K562 (cell line): Measurements from ENCODE around the gene ZNF428. TPM values are rescaled to one million over a fixed set of nuclear protein-coding genes. Genes with fewer than 3 reads are reported as not detected.
A peak's percentile ranks its signal among the peaks of the same experiment; 100 is the strongest.

Experiments
- ATF7 ChIP-seq: fragments of 450-650 bp; IDR thresholded peaks from 2 replicates; pipeline ENCODE4 v1.7.1; 2014; ENCODE audit warnings: mild to moderate bottlenecking, moderate library complexity
- DNMT1 ChIP-seq: fragments of 450-650 bp; IDR thresholded peaks from 2 replicates; pipeline ENCODE4 v1.6.1; 2016; ENCODE audit warnings: antibody characterized with exemption, mild to moderate bottlenecking
- HNRNPK ChIP-seq: fragments of 200-400 bp; formaldehyde crosslinking; IDR thresholded peaks from one replicate; pipeline ENCODE4 v1.6.1; 2018; ENCODE audit warnings: mild to moderate bottlenecking, low read depth, low read length; ENCODE audit not compliant: poor library complexity, severe bottlenecking
- MXD1 ChIP-seq: fragments of 250-450 bp; sonication (Bioruptor Pico); IDR thresholded peaks from 2 replicates; pipeline ENCODE4 v1.8.0; 2021; ENCODE audit warnings: borderline replicate concordance, mild to moderate bottlenecking, moderate library complexity; ENCODE audit not compliant: poor library complexity, severe bottlenecking
- NCOA1 ChIP-seq: fragments of 450-650 bp; IDR thresholded peaks from 2 replicates; pipeline ENCODE4 v1.6.1; 2016; ENCODE audit warnings: low read depth
- NCOA4 ChIP-seq: fragments of 450-650 bp; IDR thresholded peaks from 2 replicates; pipeline ENCODE4 v1.6.1; 2018; ENCODE audit warnings: mild to moderate bottlenecking; ENCODE audit not compliant: partially characterized antibody
- NCOR1 ChIP-seq: fragments of 450-650 bp; IDR thresholded peaks from 2 replicates; pipeline ENCODE4 v1.6.1; 2016; ENCODE audit warnings: mild to moderate bottlenecking, moderate library complexity
- NFYB ChIP-seq: IDR thresholded peaks from 2 replicates; pipeline ENCODE4 v1.6.1; 2011; ENCODE audit warnings: mild to moderate bottlenecking, moderate library complexity; ENCODE audit not compliant: insufficient read length; ENCODE audit errors: extremely low read depth
- POU5F1 ChIP-seq: fragments of 150-350 bp; IDR thresholded peaks from 2 replicates; pipeline ENCODE4 v1.6.1; 2014; ENCODE audit warnings: borderline replicate concordance, low read length, low read depth, mild to moderate bottlenecking; ENCODE audit not compliant: partially characterized antibody
- PPARD ChIP-seq: fragments of 250-450 bp; sonication (Bioruptor Pico); IDR thresholded peaks from 2 replicates; pipeline ENCODE4 v1.8.0; 2022; ENCODE audit warnings: inconsistent platforms, mild to moderate bottlenecking, moderate library complexity
- PURB ChIP-seq: sonication (generic); formaldehyde crosslinking; IDR thresholded peaks from 2 replicates; pipeline ENCODE4 v1.9.0; 2021; ENCODE audit warnings: low read depth, mild to moderate bottlenecking, missing genetic modification reagents
- RFX1 ChIP-seq: fragments of 450-650 bp; IDR thresholded peaks from 2 replicates; pipeline ENCODE4 v1.6.1; 2016; ENCODE audit warnings: mild to moderate bottlenecking, moderate library complexity
- RNF219 ChIP-seq: fragments of 250-450 bp; sonication (Bioruptor Pico); IDR thresholded peaks from 2 replicates; pipeline ENCODE4 v1.5.0; 2022; ENCODE audit warnings: mild to moderate bottlenecking
- SMAD3 ChIP-seq: fragments of 450-650 bp; formaldehyde crosslinking; conservative IDR thresholded peaks from 2 replicates; pipeline ENCODE4 v1.4.0; 2020; ENCODE audit warnings: mild to moderate bottlenecking
- SMARCA5 ChIP-seq: fragments of 450-650 bp; IDR thresholded peaks from 2 replicates; pipeline ENCODE4 v1.6.1; 2016
- SRSF3 ChIP-seq: fragments of 200-400 bp; formaldehyde crosslinking; IDR thresholded peaks from 2 replicates; pipeline ENCODE4 v1.6.1; 2016; ENCODE audit warnings: mild to moderate bottlenecking, low read length, moderate library complexity; ENCODE audit not compliant: insufficient read depth
- TSC22D4 ChIP-seq: fragments of 450-650 bp; IDR thresholded peaks from 2 replicates; pipeline ENCODE4 v1.6.1; 2016; ENCODE audit warnings: missing genetic modification characterization, missing biosample characterization, control low read depth
- YY1 ChIP-seq, 3 experiments: IDR thresholded peaks; 2 replicates each; pipeline ENCODE4 v1.6.1; 2011; ENCODE audit warnings: low read length in 2 of 3, mild to moderate bottlenecking in 2 of 3, moderate library complexity in 2 of 3, borderline replicate concordance in 1 of 3, control low read depth in 1 of 3, low read depth in 1 of 3; ENCODE audit not compliant: insufficient read depth in 3 of 3, insufficient replicate concordance in 2 of 3, control insufficient read depth in 1 of 3, insufficient read length in 1 of 3; ENCODE audit errors: extremely low read depth in 1 of 3
- ZFX ChIP-seq: sonication (generic); formaldehyde crosslinking; IDR thresholded peaks from 2 replicates; pipeline ENCODE4 v1.8.0; 2022; ENCODE audit warnings: mild to moderate bottlenecking, missing genetic modification reagents, moderate library complexity
- ZNF12 ChIP-seq: sonication (generic); formaldehyde crosslinking; IDR thresholded peaks from 2 replicates; pipeline ENCODE4 v1.4.0; 2020; ENCODE audit warnings: mild to moderate bottlenecking, missing genetic modification reagents
- ZNF143 ChIP-seq: sonication (generic); formaldehyde crosslinking; IDR thresholded peaks from 2 replicates; pipeline ENCODE4 v1.9.0; 2022; ENCODE audit warnings: mild to moderate bottlenecking, missing genetic modification reagents
- ZNF740 ChIP-seq, 3 experiments: fragments of 200-800 bp in 1 of 3; sonication (Bioruptor generic) in 1 of 3; sonication (generic) in 1 of 3; formaldehyde crosslinking in 1 of 3; IDR thresholded peaks; 2 replicates each; pipeline versions ENCODE4 v1.6.1 to v1.8.0; 2016 to 2022; ENCODE audit warnings: mild to moderate bottlenecking in 2 of 3, missing compliant biosample characterization in 2 of 3, missing genetic modification characterization in 2 of 3, missing genetic modification reagents in 1 of 3
- ZNF778 ChIP-seq: fragments of 450-650 bp; formaldehyde crosslinking; IDR thresholded peaks from 2 replicates; pipeline ENCODE4 v1.4.0; 2020; ENCODE audit warnings: mild to moderate bottlenecking, moderate library complexity
- polyA plus RNA-seq, 8 experiments: library from polyadenylated mRNA; depleted of rRNA in 4 of 8; stranded (reverse) in 5 of 8; unstranded in 3 of 8; fragments of >200 nt; fragmentation: Nextera tagmentation in 2 of 8; fragmentation: Illumina TruSeq in 1 of 8; extraction: Ambion mirVana in 2 of 8; extraction: Trizol in 1 of 8; gene quantifications; 2 replicates each; pipeline versions ENCODE4 v1.2.1 to v1.2.3, GENCODE V29; 2011 to 2014; ENCODE audit warnings: inconsistent platforms in 1 of 8, missing spikeins in 1 of 8
- total RNA-seq, 7 experiments: library from RNA; depleted of rRNA in 6 of 7; stranded (reverse); fragments of >200 nt in 6 of 7; fragmentation: Illumina TruSeq in 2 of 7; extraction: Trizol in 2 of 7; gene quantifications; 2 replicates each; pipeline versions ENCODE4 v1.2.1 to v1.2.3, GENCODE V29; 2011 to 2021; ENCODE audit warnings: low replicate concordance in 1 of 7

ZNF428 gene
- total and polyA plus RNA-seq, 9 of the 15 experiments (the other 6 are each of a cell fraction or from before 2014, with no cell fraction given), result 0.15 to 85.7 (median 15.9) TPM

GRCh38 chr19:43618921-43619261 lies 538 bp downstream of the ZNF428 start (continued):
- TF ChIP-seq PPARD (CRISPR knock-in tag), result no peak
- TF ChIP-seq ZFX (CRISPR knock-in tag), result no peak
- no peak for TF ChIP-seq RNF219 (CRISPR knock-in tag)
- TF ChIP-seq HNRNPK, result no peak
- no peak for TF ChIP-seq ATF7
- no peak for TF ChIP-seq SRSF3
- TF ChIP-seq RFX1, result no peak
- TF ChIP-seq NCOA4, result no peak
- TF ChIP-seq SMARCA5, result no peak
- no peak for TF ChIP-seq DNMT1
- no peak for TF ChIP-seq ZNF143 (CRISPR knock-in tag)
- no peak for TF ChIP-seq POU5F1
- no peak for TF ChIP-seq ZNF778 (CRISPR knock-in tag)
- TF ChIP-seq MXD1 (CRISPR knock-in tag), result no peak
- 0 out of 2 replicates have a peak, but pooled peaks have one; percentile 42 for TF ChIP-seq NCOA1
- TF ChIP-seq PURB (CRISPR knock-in tag), result no peak
- TF ChIP-seq ZNF12 (CRISPR knock-in tag), result no peak
- peak in 1 of 3 experiments; percentile 33 for TF ChIP-seq YY1 (IDR thresholded peaks at IDR 0.05; ENCODE audit: borderline replicate concordance in 1 of 3, control insufficient read depth in 1 of 3, extremely low read depth in 1 of 3, insufficient read depth in 3 of 3, insufficient read length in 1 of 3, insufficient replicate concordance in 2 of 3, low read depth in 1 of 3, low read length in 2 of 3)
- TF ChIP-seq ZNF740 (CRISPR knock-in tag; IDR thresholded peaks at IDR 0.05), result no peak
- no peak for TF ChIP-seq ZNF740 (tag; IDR thresholded peaks at IDR 0.05)
- TF ChIP-seq NFYB, result no peak
- no peak for TF ChIP-seq SMAD3 (CRISPR knock-in tag)
- no peak for TF ChIP-seq NCOR1
- no peak for TF ChIP-seq TSC22D4 (tag)
